ENCODE data around the gene MED9. TPM values are rescaled to one million over a fixed set of nuclear protein-coding genes. Genes with fewer than 3 reads are reported as not detected.

Gene MED9
- total RNA-seq, 3 donors from 2014 or later, result 17.9 to 23.1 (median 20.3) TPM

GRCh38 chr17:17509601-17510425 is 33.0 kb downstream of the MED9 start:
- ATAC-seq, result no peak
- Histone ChIP-seq H3K9me3 (no peaks in the 10 kb centered on the region), H3K4me1 (ENCODE audit: low read depth) (no peaks in the 10 kb centered on the region), H3K36me3 (ENCODE audit: low read depth) (no peaks in the 10 kb centered on the region), H3K4me3 (no peak overlapping the region)
- DNase-seq, result peak in 2 of 3 donors; percentile 8 to 25
- intact Hi-C loops (cut with DNase I, micrococcal nuclease), result loop anchor here (10.0 kb wide), 2 partner anchors 55 to 115 kb away; no protein-coding TSS in a partner anchor
- no peak for TF ChIP-seq CTCF (IDR thresholded peaks at IDR 0.05)

- Histone ChIP-seq H3K4me1 (ENCODE audit: low read depth) (no peaks in the 10 kb centered on the region), H3K4me3 (no peak overlapping the region), H3K9me3 (no peaks in the 10 kb centered on the region), H3K36me3 (ENCODE audit: low read depth) (no peaks in the 10 kb centered on the region)
- DNase-seq (peak in 2 of 3 donors; percentile 9 to 40), ATAC-seq (no peak)
- intact Hi-C loops (cut with DNase I, micrococcal nuclease), result no loop called here
- no peak for TF ChIP-seq CTCF (IDR thresholded peaks at IDR 0.05)
Observed at GRCh38 chr17:17510456-17511292, 33.9 kb downstream of the MED9 start.

GRCh38 chr17:17511293-17511741 is 34.5 kb downstream of the MED9 start:
- H3K4me3 ChIP-seq, result no peak overlapping the region
- ATAC-seq (no peak), DNase-seq (peak in 2 of 3 donors; percentile 12 to 37)
- no peaks in the 10 kb centered on the region for H3K36me3 ChIP-seq (ENCODE audit: low read depth)
- H3K9me3 ChIP-seq, result no peaks in the 10 kb centered on the region
- TF ChIP-seq CTCF (IDR thresholded peaks at IDR 0.05), result no peak
- intact Hi-C loops (cut with DNase I, micrococcal nuclease), result no loop called here
- no peaks in the 10 kb centered on the region for H3K4me1 ChIP-seq (ENCODE audit: low read depth)

GRCh38 chr17:17511881-17512858 is 35.4 kb downstream of the MED9 start:
- DNase-seq (peak in 2 of 3 donors; percentile 21 to 55), ATAC-seq (no peak)
- no peak for TF ChIP-seq CTCF (IDR thresholded peaks at IDR 0.05)
- no peaks in the 10 kb centered on the region for H3K36me3 ChIP-seq (ENCODE audit: low read depth)
- H3K4me1 ChIP-seq (ENCODE audit: low read depth), result no peaks in the 10 kb centered on the region
- no peaks in the 10 kb centered on the region for H3K9me3 ChIP-seq
- intact Hi-C loops (cut with DNase I, micrococcal nuclease), result no loop called here
- no peak overlapping the region for H3K4me3 ChIP-seq

- no peak for ATAC-seq
- no peak for DNase-seq
- H3K4me1 ChIP-seq (ENCODE audit: low read depth), result no peaks in the 10 kb centered on the region
- no peak for TF ChIP-seq CTCF (IDR thresholded peaks at IDR 0.05)
- no peak overlapping the region for H3K4me3 ChIP-seq
- intact Hi-C loops (cut with DNase I, micrococcal nuclease), result no loop called here
- H3K36me3 ChIP-seq (ENCODE audit: low read depth), result no peaks in the 10 kb centered on the region
- no peaks in the 10 kb centered on the region for H3K9me3 ChIP-seq
Observed at GRCh38 chr17:17512866-17513265, 36.1 kb downstream of the MED9 start.
